ENCODE results near the gene ZNF419.
A peak's percentile ranks its signal among the peaks of the same experiment; 100 is the strongest.
"Not testable (repeated sequence)": the region's sequence is repeated elsewhere in the genome, so short reads cannot be mapped to it uniquely, and the experiment has no call there.

Gene ZNF419

GRCh38 chr19:57487477-57488298 lies at the start of gene ZNF419:
Gene ZNF419, plus strand, starts transcription at chr19:57487750. Its CDS starts 201 bp downstream, at chr19:57487951.
- DNase-seq = peak; percentile 89

DNA sequence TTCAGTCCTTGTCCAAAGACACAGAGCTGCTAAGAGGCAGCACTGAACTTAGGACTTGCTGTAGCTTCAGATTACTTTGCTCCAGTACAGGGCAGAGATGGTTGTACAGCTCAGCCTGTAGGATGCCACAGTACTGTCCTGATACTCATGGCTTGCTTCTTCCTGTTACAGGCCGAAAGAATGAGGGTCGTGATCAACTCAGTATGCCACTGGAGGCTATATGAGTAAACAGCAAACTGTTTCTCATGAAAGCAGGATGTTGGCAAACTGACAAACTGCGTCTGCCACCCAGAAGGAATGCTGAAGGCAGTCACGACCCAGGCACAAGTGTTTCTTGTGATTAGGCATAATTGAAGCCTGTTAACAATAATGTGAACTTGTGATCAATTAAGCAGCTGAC lies 49.6 kb upstream of the ZNF419 start:
- DNase-seq = no peak

- no peak for DNase-seq
These were observed 48.6 kb upstream of the ZNF419 start for GRCh38 chr19:57438925-57439324.

GRCh38 chr19:57441979-57442752 lies 45.4 kb upstream of the ZNF419 start:
- no peak for DNase-seq

DNA sequence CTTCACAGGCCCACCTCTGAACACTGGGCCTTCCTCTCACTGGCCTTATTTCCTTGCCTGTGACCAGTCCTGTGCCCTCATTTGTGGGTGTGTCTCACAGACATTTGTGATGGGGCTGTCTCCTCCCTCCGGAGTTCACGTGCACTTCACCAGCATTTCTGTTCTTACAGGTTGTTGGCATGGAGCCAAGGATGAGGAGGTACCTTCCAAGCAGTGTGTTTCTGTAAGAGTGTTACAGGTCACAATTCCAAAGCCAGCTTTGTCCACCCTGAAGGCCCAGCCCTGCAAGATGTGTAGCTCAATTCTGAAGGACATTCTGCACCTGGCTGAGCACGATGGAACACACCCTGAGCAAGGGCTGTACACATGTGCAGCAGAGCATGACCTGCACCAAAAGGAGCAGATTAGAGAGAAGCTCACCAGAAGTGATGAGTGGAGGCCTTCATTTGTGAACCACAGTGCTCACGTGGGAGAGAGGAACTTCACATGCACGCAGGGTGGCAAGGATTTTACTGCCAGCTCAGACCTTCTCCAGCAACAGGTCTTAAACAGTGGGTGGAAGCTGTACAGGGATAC lies 44.3 kb upstream of the ZNF419 start:
- DNase-seq = no peak

DNA sequence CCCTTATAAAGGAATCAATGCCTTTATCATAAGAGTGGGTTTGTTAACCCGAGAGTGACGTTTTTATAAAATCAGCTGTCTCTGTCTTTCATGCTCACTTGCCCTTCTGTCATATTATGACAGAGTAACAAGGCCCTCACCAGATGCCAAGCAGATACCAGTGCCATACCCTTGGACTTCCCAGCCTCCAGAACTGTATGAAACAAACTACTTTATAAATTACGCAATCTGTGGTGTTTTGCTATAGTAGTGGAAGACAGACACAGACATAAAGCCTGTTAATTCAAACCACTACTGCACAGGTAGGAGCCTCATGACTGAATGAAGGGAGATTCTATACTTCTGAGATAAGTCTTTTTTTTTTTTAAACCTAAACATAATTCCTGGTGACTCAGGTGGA lies 35.2 kb upstream of the ZNF419 start:
- no peak for DNase-seq

DNA sequence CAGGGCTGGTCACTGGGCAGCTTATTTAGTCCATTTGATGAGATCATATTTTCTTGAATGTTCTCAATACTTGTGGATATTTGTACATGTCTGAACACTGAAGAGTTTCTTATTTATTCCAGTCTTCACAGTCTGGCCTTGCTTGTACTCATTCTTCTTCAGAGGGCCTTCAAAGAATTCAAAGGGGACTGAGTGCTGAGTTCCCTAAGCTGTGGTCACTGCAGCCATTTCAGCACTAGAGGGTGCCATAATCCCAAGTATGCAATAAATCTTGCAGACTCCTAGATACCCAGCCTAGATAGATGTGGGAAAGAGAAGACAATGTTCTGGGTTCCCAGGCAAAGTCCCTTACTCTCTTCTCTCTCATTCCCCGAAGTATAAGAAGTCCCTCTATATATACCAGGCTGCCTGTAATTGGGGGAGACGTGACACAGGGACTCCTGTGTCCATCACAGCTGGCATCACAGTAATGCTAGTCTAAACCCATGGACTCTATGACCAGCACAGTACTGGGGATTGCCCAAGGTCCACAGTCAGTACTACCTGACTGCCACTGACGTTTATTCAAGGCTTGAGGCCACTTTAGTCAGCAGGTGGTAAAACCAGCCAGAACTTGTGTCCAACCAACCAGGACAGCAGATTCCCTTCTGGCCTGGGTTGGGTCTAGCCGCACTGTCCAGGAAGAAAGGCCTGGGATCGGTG lies 21.7 kb upstream of the ZNF419 start:
- no peak for DNase-seq

DNA sequence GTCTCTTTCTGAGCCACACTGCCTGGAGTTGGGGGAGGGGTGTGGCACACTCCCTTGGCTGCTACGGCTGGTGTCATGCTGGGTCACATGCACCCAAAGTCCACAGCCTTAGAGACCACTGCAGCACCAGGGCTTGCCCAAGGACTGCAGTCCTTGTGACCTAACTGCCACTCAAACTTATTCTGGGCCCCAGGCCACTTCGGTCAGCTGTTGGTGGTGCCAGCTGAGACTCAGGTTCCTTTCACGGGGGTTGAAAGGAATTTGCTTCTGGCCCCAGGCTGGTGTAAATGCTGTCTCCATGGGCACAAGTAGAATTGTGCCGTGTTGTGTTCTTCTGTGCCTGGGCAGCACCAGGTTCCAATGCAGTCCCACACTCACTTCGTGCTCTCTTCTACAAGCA lies 21.1 kb upstream of the ZNF419 start:
- no peak for DNase-seq

- no peak for DNase-seq
These were observed 13.9 kb upstream of the ZNF419 start for GRCh38 chr19:57473646-57474045.

GRCh38 chr19:57477191-57478008 lies 10.2 kb upstream of the ZNF419 start, which contains the start of gene ZNF772:
Gene ZNF772, minus strand, starts transcription at chr19:57477566. Its CDS starts 257 bp downstream, at chr19:57477309.
- peak; percentile 76 for DNase-seq

GRCh38 chr19:57488299-57488644 lies 722 bp downstream of the ZNF419 start:
- DNase-seq = not testable (repeated sequence)

- DNase-seq = not testable (repeated sequence)
These were observed 11.8 kb downstream of the ZNF419 start for GRCh38 chr19:57499332-57499679.

DNA sequence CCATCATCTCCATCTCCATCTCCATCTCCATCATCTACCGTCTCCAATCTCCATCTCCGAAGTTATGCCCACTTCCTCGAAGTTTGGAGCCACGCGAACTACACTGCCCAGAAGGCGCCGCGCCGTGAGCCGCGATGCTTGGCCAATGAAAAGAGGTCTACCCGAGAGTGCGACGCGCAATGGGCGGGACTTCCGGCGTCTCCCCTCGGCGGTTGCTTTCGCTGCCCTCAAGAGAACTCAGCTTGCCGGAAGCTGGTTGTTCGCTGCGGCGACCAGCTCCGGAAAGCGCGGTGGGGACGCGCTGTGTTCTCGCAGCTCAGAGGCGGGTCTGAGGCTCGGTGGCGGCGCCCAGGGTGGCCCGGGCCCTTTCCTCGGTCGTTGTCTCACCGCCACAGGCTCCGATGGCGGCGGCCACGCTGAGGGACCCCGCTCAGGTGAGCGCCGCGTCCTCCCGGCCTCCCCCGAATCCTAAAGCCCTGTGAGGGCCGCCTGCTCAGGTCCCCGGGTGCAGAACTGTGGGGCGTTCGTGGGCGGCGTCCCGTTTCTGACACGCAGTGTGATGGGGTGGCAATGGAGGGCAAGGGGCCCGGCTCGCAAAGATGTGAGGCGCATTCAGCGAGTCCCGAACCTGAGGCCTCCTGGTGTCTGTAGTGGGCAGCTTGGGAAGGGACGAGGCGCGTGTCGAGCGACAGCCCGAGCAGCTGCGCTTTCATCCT lies 12.3 kb downstream of the ZNF419 start, which contains the start of gene ZNF773:
ZNF773 (plus strand) TSS at position 259 of the 716 bp plus-strand sequence; CDS start at position 402, 143 bp downstream.
- peak; percentile 95 for DNase-seq

- DNase-seq = not testable (repeated sequence)
These were observed 12.8 kb downstream of the ZNF419 start for GRCh38 chr19:57500400-57500799.

GRCh38 chr19:57506163-57506562 lies 18.6 kb downstream of the ZNF419 start:
- no peak for DNase-seq

DNA sequence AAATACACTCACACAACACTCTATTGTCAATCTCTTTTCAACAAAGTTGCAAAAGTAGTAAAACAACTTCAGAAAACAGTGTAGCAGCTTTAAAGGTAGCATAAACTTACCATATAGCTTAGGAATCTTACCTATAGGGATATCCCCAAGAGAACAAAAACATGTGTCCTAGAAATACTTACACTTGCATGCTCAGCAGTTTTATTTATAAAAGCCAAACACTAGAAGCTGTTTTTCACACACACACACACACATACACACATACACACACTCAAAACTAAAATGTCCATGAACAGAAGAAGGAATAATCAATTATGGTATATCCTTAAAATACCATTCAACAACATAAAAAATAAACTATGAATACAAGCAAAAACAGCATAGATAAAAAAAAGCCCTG lies 23.9 kb downstream of the ZNF419 start:
- DNase-seq = no peak

GRCh38 chr19:57512845-57513244 lies 25.3 kb downstream of the ZNF419 start:
- no peak for DNase-seq

GRCh38 chr19:57515255-57515654 lies 27.7 kb downstream of the ZNF419 start:
- DNase-seq = no peak

GRCh38 chr19:57518021-57518420 lies 30.5 kb downstream of the ZNF419 start:
- not testable (repeated sequence) for DNase-seq

DNA sequence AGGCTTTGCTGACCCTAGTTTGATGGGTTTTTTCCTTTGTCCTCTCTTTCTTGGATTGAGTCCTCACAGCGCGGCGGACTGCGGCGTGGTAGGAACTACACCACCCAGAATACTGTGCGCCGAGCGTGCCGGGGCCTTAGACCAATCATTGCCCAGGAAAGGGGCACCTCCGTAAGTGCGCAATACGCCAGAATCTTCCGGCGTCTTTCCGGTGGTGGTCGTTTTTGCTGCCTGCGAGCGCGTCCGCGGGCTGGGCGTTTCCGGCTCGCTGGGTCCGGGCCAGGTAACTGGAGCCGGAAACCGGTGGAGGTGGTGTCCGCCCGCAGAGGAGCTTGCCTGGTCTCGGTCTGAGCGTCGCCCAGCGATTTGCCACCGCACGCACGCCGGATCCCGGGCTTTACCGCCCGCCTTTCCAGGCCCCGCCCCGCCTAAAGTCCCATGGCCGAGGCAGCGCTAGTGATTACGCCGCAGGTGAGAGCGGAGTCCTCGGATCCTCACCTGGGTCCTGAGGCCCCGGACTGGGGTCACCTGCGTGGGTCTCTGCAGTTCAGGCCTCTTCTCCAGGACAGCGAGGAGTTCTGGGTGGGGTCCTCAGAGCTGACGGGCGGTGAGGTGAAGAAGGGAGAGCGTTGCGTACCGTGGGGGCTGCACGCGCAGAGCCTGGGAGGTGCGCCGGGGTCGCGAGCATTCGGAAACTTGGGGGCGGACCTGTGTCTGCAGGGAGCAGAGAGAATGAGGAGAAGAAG lies 39.8 kb downstream of the ZNF419 start, which contains the start of gene ZNF549:
ZNF549 (plus strand) TSS at position 221 of the 746 bp plus-strand sequence; CDS start at position 439, 218 bp downstream.
- DNase-seq = peak; percentile 82
